HG03060 (cell line): ENCODE data around the gene USP32.
"Not testable (repeated sequence)": the region's sequence is repeated elsewhere in the genome, so short reads cannot be mapped to it uniquely, and the experiment has no call there.

ENCODE experiments used
- ATAC-seq: cut with Tn5 transposase; IDR thresholded peaks from one replicate; pipeline ENCODE4 v1.9.1; 2021; ENCODE audit warnings: low read depth, moderate number of reproducible peaks; ENCODE audit not compliant: unreplicated experiment

USP32 gene

DNA sequence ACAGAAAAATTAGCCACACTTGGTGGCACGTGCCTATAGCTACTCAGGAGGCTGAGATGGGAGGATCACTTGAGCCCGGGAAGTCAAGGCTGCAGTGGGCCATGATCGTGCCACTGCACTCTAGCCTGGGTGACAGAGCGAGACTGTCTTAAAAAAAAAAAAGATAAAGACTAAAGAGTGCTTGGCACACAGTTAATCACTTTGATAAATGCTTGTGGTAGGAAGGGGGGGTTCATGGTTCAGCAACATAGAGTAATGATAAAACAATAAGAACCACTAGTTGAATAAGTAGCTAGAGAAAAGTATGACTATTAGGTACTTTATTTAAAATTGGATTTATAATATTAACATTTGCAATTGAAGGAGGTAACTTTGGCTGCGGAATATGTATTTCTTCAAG, 43.3 kb downstream of the USP32 start:
- ATAC-seq = no peak

- ATAC-seq = no peak
Measured at GRCh38 chr17:60345233-60345632, 46.7 kb downstream of the USP32 start.

DNA sequence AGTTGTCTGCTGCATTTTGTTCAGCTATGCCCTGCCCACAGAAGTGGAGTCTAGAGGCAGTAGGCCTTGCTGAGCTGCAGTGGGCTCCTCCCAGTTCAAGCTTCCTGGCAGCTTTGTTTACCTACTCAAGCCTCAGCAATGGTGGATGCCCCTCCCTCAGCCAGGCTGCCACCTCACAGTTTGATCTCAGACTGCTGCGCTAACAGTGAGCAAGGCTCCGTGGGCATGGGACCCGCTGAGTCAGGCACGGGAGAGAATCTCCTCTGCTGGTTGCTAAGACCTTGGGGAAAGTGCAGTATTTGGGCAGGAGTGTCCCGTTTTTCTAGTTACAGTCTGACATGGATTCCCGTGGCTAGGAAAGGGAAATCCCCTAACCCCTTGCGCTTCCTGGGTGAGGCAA, 49.4 kb downstream of the USP32 start:
- not testable (repeated sequence) for ATAC-seq

DNA sequence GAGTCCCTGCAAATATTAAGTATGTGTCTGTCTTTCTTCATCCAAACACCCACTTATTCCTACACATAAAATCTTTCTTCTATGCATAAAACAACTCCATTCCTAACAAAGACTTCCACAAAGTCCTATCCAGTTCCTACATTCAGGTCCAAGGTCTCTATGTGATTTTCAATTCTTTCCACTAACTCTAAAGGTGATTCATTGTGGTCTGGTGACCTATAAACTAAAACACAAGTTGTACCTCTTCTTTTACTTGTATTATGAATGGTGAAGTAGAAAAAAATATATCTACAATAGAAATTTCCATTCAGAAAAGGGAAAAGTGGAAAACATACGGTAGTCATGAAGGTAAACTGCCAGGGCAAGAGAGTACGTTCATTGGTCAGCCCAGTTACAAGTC, 56.6 kb downstream of the USP32 start:
- no peak for ATAC-seq

- ATAC-seq = no peak
Measured at GRCh38 chr17:60333628-60334031, 58.3 kb downstream of the USP32 start.

DNA sequence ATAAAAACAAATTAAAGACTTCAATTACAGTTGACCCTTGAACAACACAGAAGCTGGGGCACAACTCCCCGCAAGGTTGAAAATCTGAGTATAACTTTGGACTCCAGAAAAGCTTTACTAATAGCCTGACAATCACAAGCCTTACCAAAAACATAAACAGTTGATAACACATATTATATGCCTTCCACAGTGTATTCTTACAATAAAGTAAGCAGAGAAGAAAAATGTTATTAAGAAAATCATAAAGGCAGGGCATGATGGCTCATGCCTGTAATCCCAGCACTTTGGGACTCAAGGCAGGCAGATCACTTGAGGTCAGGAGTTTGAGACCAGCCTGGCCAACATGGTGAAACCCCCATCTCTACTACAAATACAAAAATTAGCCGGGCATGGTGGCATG, 58.9 kb downstream of the USP32 start:
- not testable (repeated sequence) for ATAC-seq

- no peak for ATAC-seq
Measured at GRCh38 chr17:60332574-60332973, 59.4 kb downstream of the USP32 start.

- ATAC-seq = no peak
Measured at GRCh38 chr17:60330731-60331130, 61.2 kb downstream of the USP32 start.

- no peak for ATAC-seq
Measured at GRCh38 chr17:60328679-60329078, 63.3 kb downstream of the USP32 start.

DNA sequence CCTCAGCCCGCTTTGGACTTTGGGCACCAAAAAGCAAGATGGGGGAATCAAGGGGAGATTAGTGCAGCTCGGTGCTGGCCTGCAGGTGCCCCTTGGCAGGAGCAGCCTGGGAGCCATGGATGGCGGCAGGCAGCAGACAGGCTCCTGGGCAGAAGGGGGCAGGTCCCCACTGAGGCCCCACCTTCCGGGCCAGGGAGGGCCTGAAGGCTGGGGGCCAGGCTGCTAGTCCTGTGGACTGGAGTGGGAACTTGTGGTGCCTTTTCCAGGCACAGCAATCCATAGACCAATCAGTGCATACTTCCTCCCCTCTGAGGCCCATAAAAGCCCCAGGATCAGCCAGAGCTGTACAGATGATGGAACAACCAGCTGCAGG, 64.0 kb downstream of the USP32 start:
- no peak for ATAC-seq

GRCh38 chr17:60327134-60327900, 64.6 kb downstream of the USP32 start:
- ATAC-seq = no peak

- no peak for ATAC-seq
Measured at GRCh38 chr17:60326702-60327101, 65.2 kb downstream of the USP32 start.

GRCh38 chr17:60325730-60326524, 66.0 kb downstream of the USP32 start:
- no peak for ATAC-seq

DNA sequence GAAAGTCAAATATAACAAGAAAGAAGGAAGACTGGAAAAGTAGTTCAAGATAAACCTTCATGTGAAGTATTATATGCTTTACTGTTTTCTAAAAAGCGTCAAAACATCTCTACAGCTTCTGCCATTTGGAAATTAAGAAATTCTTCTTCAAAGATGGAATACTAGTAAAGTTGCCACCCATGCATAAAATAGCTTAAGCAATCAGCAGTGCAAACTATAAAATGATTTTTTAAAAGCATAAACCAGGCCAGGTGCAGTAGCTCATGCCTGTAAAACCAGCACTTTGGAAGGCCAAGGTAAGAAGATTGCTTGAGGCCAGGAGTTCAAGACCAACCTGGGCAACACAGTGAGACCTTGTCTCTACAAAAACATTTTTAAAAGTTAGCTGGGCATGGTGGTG, 68.2 kb downstream of the USP32 start:
- no peak for ATAC-seq

DNA sequence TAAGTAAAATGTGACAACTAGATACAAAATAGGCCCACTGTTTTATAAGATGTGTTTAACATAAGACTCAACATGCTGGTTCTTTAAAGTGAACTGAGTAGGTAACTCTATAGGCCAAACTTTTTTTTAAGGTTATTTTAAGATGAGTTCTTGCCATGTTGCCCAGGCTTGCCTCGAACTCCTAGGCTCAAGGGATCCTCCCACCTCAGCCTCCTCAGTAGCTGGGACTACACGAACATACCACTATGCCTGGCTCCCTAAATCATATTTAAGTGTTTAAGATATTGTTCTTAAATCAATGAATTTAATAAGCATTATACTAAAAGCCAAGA, 69.9 kb downstream of the USP32 start:
- no peak for ATAC-seq

DNA sequence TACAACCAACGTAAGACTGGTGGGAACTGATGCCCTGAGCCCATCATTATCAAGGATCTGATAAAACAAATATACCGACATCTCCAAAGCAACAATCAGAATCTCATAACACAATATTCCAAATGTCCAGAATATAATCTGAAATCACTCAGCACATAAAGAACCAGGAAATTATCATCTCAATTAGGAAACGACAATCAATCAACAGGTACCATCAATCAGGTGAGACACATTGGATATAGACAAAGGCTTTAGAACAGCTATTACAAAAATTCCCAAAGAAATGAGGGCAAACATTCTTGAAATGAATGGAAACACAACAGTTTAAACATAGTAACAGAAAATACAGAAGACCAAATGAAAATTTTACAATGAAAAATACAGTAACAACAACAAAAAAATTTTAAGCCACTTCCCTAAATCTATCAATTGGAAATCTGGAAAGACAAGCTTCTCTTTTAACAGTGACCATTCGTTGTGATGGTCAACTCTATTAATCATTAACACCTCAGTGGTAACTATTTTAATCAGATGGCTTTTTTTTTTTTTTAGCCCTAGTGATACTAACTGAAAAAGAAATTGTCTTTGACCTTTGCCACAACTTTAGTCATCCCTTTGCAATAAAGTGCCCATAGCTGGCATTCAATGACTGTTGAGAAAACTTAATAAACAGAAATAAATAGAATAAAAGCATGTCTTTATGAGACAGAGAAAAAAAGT, 70.4 kb downstream of the USP32 start:
- ATAC-seq = no peak

- ATAC-seq = no peak
Measured at GRCh38 chr17:60318830-60319229, 73.1 kb downstream of the USP32 start.

- no peak for ATAC-seq
Measured at GRCh38 chr17:60318326-60318725, 73.6 kb downstream of the USP32 start.

DNA sequence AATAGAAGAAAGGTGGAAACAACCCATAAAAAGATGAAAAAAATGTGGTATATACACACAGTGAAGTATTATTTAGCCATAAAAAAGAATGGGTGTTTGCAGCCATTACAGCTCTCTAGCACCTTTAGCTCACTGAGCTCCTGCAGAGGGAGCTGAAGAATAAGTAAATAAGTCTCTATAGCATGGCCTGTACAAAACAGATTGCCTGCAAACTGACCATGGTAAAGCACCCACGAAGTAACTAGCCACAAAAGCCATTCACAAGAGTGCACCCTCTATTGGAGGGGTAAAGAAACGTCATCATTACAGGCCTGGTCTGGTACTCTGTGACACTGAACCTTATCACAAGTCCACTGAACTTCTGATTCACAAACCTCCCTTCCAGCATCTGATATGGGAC, 76.3 kb downstream of the USP32 start:
- no peak for ATAC-seq

DNA sequence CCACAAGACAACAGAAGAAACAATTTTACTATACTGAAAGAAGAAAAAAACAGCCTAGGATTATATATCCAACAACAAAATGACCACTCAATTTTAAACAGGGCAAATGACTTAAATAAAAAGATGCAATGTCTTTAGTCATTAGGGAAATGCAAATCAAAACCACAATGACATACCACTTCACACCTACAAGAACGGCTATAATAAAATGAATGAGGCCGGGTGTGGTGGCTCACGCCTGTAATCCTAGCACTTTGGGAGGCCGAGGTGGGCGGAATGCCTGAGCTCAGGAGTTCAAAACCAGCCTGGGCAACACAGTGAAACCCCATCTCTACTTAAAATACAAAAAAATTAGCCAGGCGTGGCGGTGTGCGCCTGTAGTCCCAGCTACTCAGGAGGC, 77.0 kb downstream of the USP32 start:
- not testable (repeated sequence) for ATAC-seq

DNA sequence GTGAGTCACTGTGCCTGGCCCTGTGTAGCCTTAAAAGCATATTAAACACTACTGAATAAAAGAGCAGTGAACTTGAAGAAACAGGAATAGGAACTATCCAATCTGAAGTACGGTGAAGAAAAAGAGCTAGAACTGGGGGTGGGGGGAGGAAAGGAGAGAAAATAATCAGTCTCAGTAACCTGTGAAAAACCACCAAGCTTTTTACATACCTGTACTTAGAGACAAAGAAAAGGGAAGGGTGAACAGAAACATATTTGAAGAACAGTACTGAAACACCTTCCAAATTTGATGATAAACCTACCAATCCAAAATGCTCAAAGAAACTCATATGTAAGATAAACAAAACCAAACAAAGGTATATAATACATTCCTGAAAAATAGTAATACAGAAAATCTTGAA, 77.5 kb downstream of the USP32 start:
- no peak for ATAC-seq

DNA sequence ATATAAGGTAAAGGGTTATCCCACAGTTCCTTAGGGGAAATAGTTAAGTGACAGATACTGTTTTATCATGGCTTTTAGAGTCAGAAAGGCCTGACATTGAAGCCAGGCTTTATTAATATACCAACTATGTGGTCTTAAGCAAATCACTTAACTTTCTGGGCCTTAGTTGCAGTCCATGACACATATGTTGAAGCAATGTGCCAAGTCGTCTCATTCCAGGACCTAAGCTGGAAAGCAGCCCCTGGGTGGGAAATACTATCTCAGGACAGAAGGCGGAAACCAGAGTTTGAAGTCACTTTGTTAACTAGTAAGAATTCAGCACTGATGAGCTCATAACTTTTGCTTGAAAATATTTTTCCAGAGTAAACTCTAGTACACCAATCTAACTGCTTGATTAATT, 80.0 kb downstream of the USP32 start:
- ATAC-seq = no peak
